IMR-90 (cell line): ENCODE measurements around the gene LRRC55. TPM values are rescaled to one million over a fixed set of nuclear protein-coding genes. Genes with fewer than 3 reads are reported as not detected.

Experiments used
- ATAC-seq: fragments of 200-7000 bp; cut with Tn5 transposase; 2 replicates; pipeline ENCODE4 v1.9.1; 2020; ENCODE audit warnings: low read depth, mild to moderate bottlenecking, moderate library complexity
- BruUV-seq: library from RNA; stranded (reverse); fragments of 400-500 nt; replicated peaks from 2 replicates; lab custom pipeline; 2021; lab: Mats Ljungman, UMichigan
- CTCF ChIA-PET: fragments of 300-600 bp; formaldehyde crosslinking; extraction: SDS; loops from one replicate; lab custom pipeline; 2021; ENCODE audit warnings: antibody characterized with exemption; lab: Yijun Ruan, JAX
- POLR2A ChIA-PET: fragments of 300-600 bp; sonication (Branson Sonifier 250); formaldehyde crosslinking; loops from one replicate; lab custom pipeline; 2022; ENCODE audit warnings: antibody characterized with exemption; ENCODE audit not compliant: unreplicated experiment; lab: Charles Lee
- DNase-seq: peaks from one replicate; pipeline ENCODE4 v3.0.0; 2013
- H2AFZ ChIP-seq: replicated peaks from 2 replicates; pipeline ENCODE3; 2013; ENCODE audit warnings: low read length, mild to moderate bottlenecking; ENCODE audit not compliant: poor library complexity
- H2AK5ac ChIP-seq: 2 replicates; pipeline ENCODE4 v1.6.1; 2013; ENCODE audit warnings: low read depth, low read length, inconsistent platforms
- H2AK9ac ChIP-seq: replicated peaks from 2 replicates; pipeline ENCODE3; 2013; ENCODE audit warnings: mild to moderate bottlenecking, low read depth, low read length, moderate library complexity; ENCODE audit not compliant: poor library complexity
- H2BK120ac ChIP-seq: 2 replicates; pipeline ENCODE4 v1.6.1; 2013; ENCODE audit warnings: low read depth, low read length, inconsistent platforms
- H2BK15ac ChIP-seq: 3 replicates; pipeline ENCODE4 v1.6.1; 2013; ENCODE audit warnings: low read depth, low read length, inconsistent platforms
- H2BK20ac ChIP-seq: 2 replicates; pipeline ENCODE4 v1.6.1; 2013; ENCODE audit warnings: low read depth, mild to moderate bottlenecking, inconsistent platforms, low read length, moderate library complexity
- H2BK5ac ChIP-seq: 2 replicates; pipeline ENCODE4 v1.6.1; 2013; ENCODE audit warnings: mild to moderate bottlenecking, low read depth, low read length, inconsistent platforms; ENCODE audit not compliant: poor library complexity, severe bottlenecking
- H3K14ac ChIP-seq: replicated peaks from 2 replicates; pipeline ENCODE4 v1.6.1; 2013; ENCODE audit warnings: low read depth, low read length, inconsistent platforms
- H3K18ac ChIP-seq: 2 replicates; pipeline ENCODE4 v1.6.1; 2013; ENCODE audit warnings: low read depth, low read length, control low read depth
- H3K23ac ChIP-seq: 2 replicates; pipeline ENCODE4 v1.6.1; 2013; ENCODE audit warnings: low read depth, low read length, inconsistent platforms
- H3K27ac ChIP-seq: 2 replicates; pipeline ENCODE4 v1.5.1; 2013; ENCODE audit warnings: mild to moderate bottlenecking, control low read depth, low read length; ENCODE audit not compliant: insufficient read depth
- H3K27me3 ChIP-seq: 2 replicates; pipeline ENCODE4 v1.6.1; 2013; ENCODE audit warnings: low read length; ENCODE audit not compliant: control insufficient read depth, insufficient read depth
- H3K36me3 ChIP-seq: 2 replicates; pipeline ENCODE4 v1.6.1; 2013; ENCODE audit warnings: low read length, mixed read lengths; ENCODE audit not compliant: control insufficient read depth, insufficient read depth
- H3K4ac ChIP-seq: 2 replicates; pipeline ENCODE4 v1.6.1; 2013; ENCODE audit warnings: low read depth, low read length, inconsistent platforms
- H3K4me1 ChIP-seq: 2 replicates; pipeline ENCODE4 v1.6.1; 2013; ENCODE audit warnings: low read length, mixed read lengths; ENCODE audit not compliant: control insufficient read depth, insufficient read depth
- H3K4me2 ChIP-seq: 2 replicates; pipeline ENCODE4 v1.6.1; 2013; ENCODE audit warnings: low read depth, mild to moderate bottlenecking, control low read depth, low read length, moderate library complexity
- H3K4me3 ChIP-seq: 2 replicates; pipeline ENCODE4 v1.5.1; 2013; ENCODE audit warnings: low read depth, mild to moderate bottlenecking, control low read depth, low read length, moderate library complexity; ENCODE audit not compliant: insufficient read depth
- H3K56ac ChIP-seq: 2 replicates; pipeline ENCODE4 v1.6.1; 2013; ENCODE audit warnings: low read length, inconsistent platforms; ENCODE audit not compliant: insufficient read depth; ENCODE audit errors: extremely low read depth
- H3K79me1 ChIP-seq, 2 experiments: 2 replicates each; pipeline ENCODE4 v1.6.1; 2013; ENCODE audit warnings: low read length in 2 of 2, inconsistent platforms in 1 of 2, low read depth in 1 of 2
- H3K9ac ChIP-seq: 2 replicates; pipeline ENCODE4 v1.6.1; 2013; ENCODE audit warnings: low read depth, low read length, control low read depth
- H3K9me1 ChIP-seq: 2 replicates; pipeline ENCODE4 v1.6.1; 2013; ENCODE audit warnings: low read length, inconsistent platforms; ENCODE audit not compliant: insufficient read depth
- H3K9me3 ChIP-seq: 2 replicates; pipeline ENCODE4 v1.6.1; 2013; ENCODE audit warnings: low read length; ENCODE audit not compliant: control insufficient read depth, insufficient read depth
- H4K20me1 ChIP-seq: 2 replicates; pipeline ENCODE4 v1.6.1; 2013; ENCODE audit warnings: low read length, inconsistent platforms; ENCODE audit not compliant: insufficient read depth
- H4K5ac ChIP-seq: 2 replicates; pipeline ENCODE4 v1.6.1; 2013; ENCODE audit warnings: mild to moderate bottlenecking, low read depth, low read length, control low read depth
- H4K8ac ChIP-seq, 2 experiments: 2 replicates each; pipeline ENCODE4 v1.6.1; 2013; ENCODE audit warnings: low read depth in 2 of 2, low read length in 2 of 2, control low read depth in 1 of 2, inconsistent platforms in 1 of 2
- H4K91ac ChIP-seq: 2 replicates; pipeline ENCODE4 v1.6.1; 2013; ENCODE audit warnings: low read depth, low read length, inconsistent platforms; ENCODE audit not compliant: insufficient read depth
- BHLHE40 ChIP-seq: fragments of 150-350 bp; IDR thresholded peaks from 2 replicates; pipeline ENCODE4 v1.6.1; 2016; ENCODE audit warnings: mild to moderate bottlenecking, low read depth, low read length
- CEBPB ChIP-seq: IDR thresholded peaks from 2 replicates; pipeline ENCODE4 v1.6.1; 2012; ENCODE audit warnings: low read depth, low read length, improper control_type of control experiment
- FOS ChIP-seq: fragments of 150-350 bp; IDR thresholded peaks from 2 replicates; pipeline ENCODE4 v1.6.1; 2016; ENCODE audit warnings: low read depth, low read length
- MAFK ChIP-seq: IDR thresholded peaks from 2 replicates; pipeline ENCODE4 v1.6.1; 2012; ENCODE audit warnings: low read depth, low read length, improper control_type of control experiment
- MXI1 ChIP-seq: IDR thresholded peaks from 2 replicates; pipeline ENCODE4 v1.6.1; 2012; ENCODE audit warnings: low read depth, mild to moderate bottlenecking, low read length, moderate library complexity, borderline replicate concordance
- RFX5 ChIP-seq: IDR thresholded peaks from 2 replicates; pipeline ENCODE4 v1.8.0; 2012; ENCODE audit warnings: low read depth, mild to moderate bottlenecking, low read length, moderate library complexity
- SMC3 ChIP-seq: fragments of 150-350 bp; IDR thresholded peaks from 2 replicates; pipeline ENCODE4 v1.6.1; 2016; ENCODE audit warnings: low read depth, mild to moderate bottlenecking, antibody characterized with exemption, low read length, moderate library complexity
- WGBS, 2 experiments: methylation state at CpG; one replicate each; pipeline versions ENCODE4 v1.1.5 to v1.1.7; 2013; ENCODE audit warnings: missing lambda C conversion rate in 2 of 2; ENCODE audit not compliant: insufficient read length in 1 of 2; ENCODE audit errors: extremely low coverage in 2 of 2; 5-methylcytosine and 5-hydroxymethylcytosine counted together
- dilution Hi-C: fragments of 300-500 bp; cut with HindIII; formaldehyde crosslinking; loops from one replicate; pipeline ENCODE4 v1.14.3; 2018; ENCODE audit warnings: low sequenced_read_pairs; ENCODE audit not compliant: unreplicated experiment
- in situ Hi-C: fragments of 300-500 bp; cut with MboI; formaldehyde crosslinking; loops from 3 replicates; pipeline ENCODE4 v1.14.3; 2019; ENCODE audit warnings: low sequenced_read_pairs, inconsistent platforms, mixed read lengths
- intact Hi-C: fragments of 100-400 bp; cut with micrococcal nuclease; formaldehyde crosslinking; loops from 2 replicates; pipeline ENCODE4 v1.10.0; 2022
- polyA plus RNA-seq, 3 experiments: library from polyadenylated mRNA; depleted of rRNA; stranded (reverse); fragments of >200 nt; gene quantifications; 2 replicates each; pipeline ENCODE4 v1.2.3, GENCODE V29; 2012; ENCODE audit warnings: low replicate concordance in 1 of 3
- total RNA-seq: library from RNA; depleted of rRNA; stranded (reverse); fragments of >200 nt; gene quantifications from 2 replicates; pipeline ENCODE4 v1.2.3, GENCODE V29; 2012
- TF ChIP-seq, protein P1 (sequence below): conservative IDR thresholded peaks from 2 replicates; pipeline ENCODE4 v1.5.1; 2012; ENCODE audit warnings: mild to moderate bottlenecking, low read depth, low read length, improper control_type of control experiment
- TF ChIP-seq, protein P2 (sequence below): fragments of 150-350 bp; IDR thresholded peaks from 2 replicates; pipeline ENCODE4 v1.6.1; 2017; ENCODE audit warnings: mild to moderate bottlenecking, antibody characterized with exemption, low read length, low read depth

The LRRC55 gene
- total and polyA plus RNA-seq, 2 of the 4 experiments (the other 2 are of a cell fraction): not detected

DNA sequence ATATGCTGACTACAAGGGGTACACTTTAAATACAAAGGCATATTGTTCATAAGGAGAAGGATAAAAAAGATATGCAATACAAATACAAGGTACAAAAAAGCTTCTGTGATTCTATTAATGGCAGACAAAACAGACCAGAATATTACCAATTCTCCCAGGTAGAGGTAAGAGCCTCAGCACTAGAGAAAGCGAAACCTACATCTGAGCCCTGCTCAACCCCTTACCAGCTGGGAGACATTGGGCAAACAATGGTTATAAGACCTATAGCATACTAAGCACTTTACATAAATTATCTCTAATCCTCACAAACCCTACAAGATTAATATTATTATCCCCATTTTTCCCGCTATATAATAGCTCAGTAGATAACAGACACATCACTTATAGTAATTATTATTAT lies 41.2 kb upstream of the LRRC55 start:
- WGBS, 2 experiments: no CpG with 5 or more reads among the region's 2 CpGs
- intact Hi-C loops: no loop called here
- dilution Hi-C loops: no loop called here

More for the DNA sequence above, 41.2 kb upstream of the LRRC55 start:
- Histone ChIP-seq H4K5ac (no peak overlapping the region), H2BK120ac (no peak overlapping the region), H3K4me2 (no peak overlapping the region), H3K9me1 (no peaks in the 10 kb centered on the region), H3K4ac (no peak overlapping the region), H2AFZ (no peak overlapping the region), H3K4me3 (no peak overlapping the region), H4K20me1 (no peaks in the 10 kb centered on the region), H2BK5ac (no peak overlapping the region), H2BK20ac (no peak overlapping the region), H2AK9ac (no peak overlapping the region), H4K8ac (no peak overlapping the region), H3K23ac (no peak overlapping the region), H3K56ac (no peak overlapping the region), H3K4me1 (no peaks in the 10 kb centered on the region), H3K9ac (no peak overlapping the region), H3K27ac (no peak overlapping the region), H3K18ac (no peak overlapping the region), H2BK15ac (no peak overlapping the region), H3K36me3 (no peaks in the 10 kb centered on the region), H3K14ac (no peak overlapping the region), H3K79me1 (no peaks in the 10 kb centered on the region), H3K9me3 (no peaks in the 10 kb centered on the region), H3K27me3 (peaks cover 5% of the 10 kb centered on the region), H4K91ac (no peak overlapping the region), H2AK5ac (no peak overlapping the region)
- CTCF ChIA-PET: interaction anchor here (2.2 kb wide), 1 partner anchor 108 kb away, joined by 6 read pairs; no protein-coding TSS in a partner anchor
- BruUV-seq: no TSS peak
- TF ChIP-seq RFX5: no peak
- TF ChIP-seq SMC3: no peak
- TF ChIP-seq, protein P1, sequence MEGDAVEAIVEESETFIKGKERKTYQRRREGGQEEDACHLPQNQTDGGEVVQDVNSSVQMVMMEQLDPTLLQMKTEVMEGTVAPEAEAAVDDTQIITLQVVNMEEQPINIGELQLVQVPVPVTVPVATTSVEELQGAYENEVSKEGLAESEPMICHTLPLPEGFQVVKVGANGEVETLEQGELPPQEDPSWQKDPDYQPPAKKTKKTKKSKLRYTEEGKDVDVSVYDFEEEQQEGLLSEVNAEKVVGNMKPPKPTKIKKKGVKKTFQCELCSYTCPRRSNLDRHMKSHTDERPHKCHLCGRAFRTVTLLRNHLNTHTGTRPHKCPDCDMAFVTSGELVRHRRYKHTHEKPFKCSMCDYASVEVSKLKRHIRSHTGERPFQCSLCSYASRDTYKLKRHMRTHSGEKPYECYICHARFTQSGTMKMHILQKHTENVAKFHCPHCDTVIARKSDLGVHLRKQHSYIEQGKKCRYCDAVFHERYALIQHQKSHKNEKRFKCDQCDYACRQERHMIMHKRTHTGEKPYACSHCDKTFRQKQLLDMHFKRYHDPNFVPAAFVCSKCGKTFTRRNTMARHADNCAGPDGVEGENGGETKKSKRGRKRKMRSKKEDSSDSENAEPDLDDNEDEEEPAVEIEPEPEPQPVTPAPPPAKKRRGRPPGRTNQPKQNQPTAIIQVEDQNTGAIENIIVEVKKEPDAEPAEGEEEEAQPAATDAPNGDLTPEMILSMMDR: no peak
- TF ChIP-seq CEBPB: no peak
- TF ChIP-seq FOS: no peak
- no peak for TF ChIP-seq MXI1
- TF ChIP-seq, protein P2, sequence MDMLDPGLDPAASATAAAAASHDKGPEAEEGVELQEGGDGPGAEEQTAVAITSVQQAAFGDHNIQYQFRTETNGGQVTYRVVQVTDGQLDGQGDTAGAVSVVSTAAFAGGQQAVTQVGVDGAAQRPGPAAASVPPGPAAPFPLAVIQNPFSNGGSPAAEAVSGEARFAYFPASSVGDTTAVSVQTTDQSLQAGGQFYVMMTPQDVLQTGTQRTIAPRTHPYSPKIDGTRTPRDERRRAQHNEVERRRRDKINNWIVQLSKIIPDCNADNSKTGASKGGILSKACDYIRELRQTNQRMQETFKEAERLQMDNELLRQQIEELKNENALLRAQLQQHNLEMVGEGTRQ: no peak
- no peak for TF ChIP-seq BHLHE40
- no peak for TF ChIP-seq MAFK
- POLR2A ChIA-PET: no interaction called here
- in situ Hi-C loops: no loop called here
- no peak for ATAC-seq
- DNase-seq: no peak
